ENCODE data around the gene ZSCAN29.

Gene ZSCAN29

DNA sequence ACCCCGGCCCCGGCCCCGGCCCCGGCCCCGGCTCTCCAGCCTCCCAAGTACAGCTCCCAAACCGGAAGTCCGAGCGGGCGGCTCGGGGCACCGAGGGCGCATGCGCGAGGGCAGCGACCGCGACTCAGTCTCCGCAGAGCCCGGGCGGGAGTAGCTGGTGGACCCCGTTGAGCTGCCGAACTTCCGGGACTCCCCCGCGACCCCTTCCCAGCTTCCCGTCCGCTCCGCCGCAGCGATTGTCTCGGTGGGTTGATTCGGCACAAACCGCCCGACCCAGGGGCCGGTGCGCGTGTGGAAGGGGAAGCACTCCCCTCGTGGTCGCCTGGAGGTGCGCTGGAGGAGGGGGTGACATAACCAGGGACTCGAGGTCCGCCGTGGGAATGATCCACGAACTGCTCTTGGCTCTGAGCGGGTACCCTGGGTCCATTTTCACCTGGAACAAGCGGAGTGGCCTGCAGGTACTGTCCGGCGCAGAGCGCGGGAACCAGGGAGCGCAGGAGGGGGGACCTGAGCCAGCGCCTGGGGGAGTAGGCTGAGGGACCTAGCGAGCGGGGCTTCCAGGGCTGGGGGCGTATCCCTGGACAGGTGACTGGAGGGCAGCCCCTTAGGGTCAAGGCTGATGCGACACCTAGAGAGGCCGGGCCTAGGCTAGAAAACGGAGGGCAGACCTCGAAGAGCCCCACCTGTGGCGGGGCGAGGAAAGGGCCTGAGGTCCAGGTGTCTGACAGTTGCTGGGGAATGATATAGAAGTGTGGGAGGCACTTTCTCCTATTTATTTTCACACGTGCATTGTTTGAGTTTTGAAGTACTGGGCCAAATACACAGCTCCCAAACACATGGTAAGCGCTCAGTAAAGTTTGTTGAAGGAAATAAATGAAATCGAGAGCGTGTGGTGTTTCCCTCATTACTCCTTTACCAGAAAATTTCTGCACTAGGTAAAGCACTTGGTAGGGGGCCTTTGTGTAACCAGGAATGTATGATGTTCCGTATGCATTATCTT, at the start of gene ZSCAN29, which contains the start of gene TUBGCP4:
Gene ZSCAN29 (minus strand): TSS at position 69 of the 1,000 bp plus-strand sequence. CDS start 1,130 bp downstream, outside the sequence.
Gene TUBGCP4 (plus strand): TSS at position 127 of the 1,000 bp plus-strand sequence. CDS start 254 bp downstream, at position 381.
- H3K4me1 ChIP-seq (ENCODE audit: control insufficient read depth, insufficient read depth, low read length) = peaks cover 4% of the 10 kb centered on the region

GRCh38 chr15:43420435-43420834, 49.6 kb upstream of the ZSCAN29 start:
- Histone ChIP-seq H3K36me3 (ENCODE audit: control insufficient read depth, insufficient read depth, low read length) (peaks cover 26% of the 10 kb centered on the region), H3K4me1 (ENCODE audit: control insufficient read depth, insufficient read depth, low read length) (no peaks in the 10 kb centered on the region), H3K9me3 (ENCODE audit: control insufficient read depth, insufficient read depth, low read length) (no peaks in the 10 kb centered on the region), H3K27me3 (ENCODE audit: control insufficient read depth, insufficient read depth, low read length) (no peaks in the 10 kb centered on the region), H3K9ac (ENCODE audit: low read depth, low read length) (no peak overlapping the region), H3K4me3 (ENCODE audit: low read depth, low read length) (no peak overlapping the region)

More for the DNA sequence above, at the start of gene ZSCAN29, which contains the start of gene TUBGCP4:
- Histone ChIP-seq H3K27me3 (ENCODE audit: control insufficient read depth, insufficient read depth, low read length) (no peaks in the 10 kb centered on the region), H3K4me3 (ENCODE audit: low read depth, low read length) (peak within 1 kb of the TSS; percentile 99), H3K9ac (ENCODE audit: low read depth, low read length) (peak within 1 kb of the TSS; percentile 94), H3K9me3 (ENCODE audit: control insufficient read depth, insufficient read depth, low read length) (no peaks in the 10 kb centered on the region), H3K36me3 (ENCODE audit: control insufficient read depth, insufficient read depth, low read length) (peaks cover 6% of the 10 kb centered on the region)

GRCh38 chr15:43414196-43414595, 43.4 kb upstream of the ZSCAN29 start:
- H3K36me3 ChIP-seq (ENCODE audit: control insufficient read depth, insufficient read depth, low read length) = peaks cover 35% of the 10 kb centered on the region
- no peaks in the 10 kb centered on the region for H3K9me3 ChIP-seq (ENCODE audit: control insufficient read depth, insufficient read depth, low read length)
- H3K4me1 ChIP-seq (ENCODE audit: control insufficient read depth, insufficient read depth, low read length) = no peaks in the 10 kb centered on the region
- no peak overlapping the region for H3K9ac ChIP-seq (ENCODE audit: low read depth, low read length)
- H3K4me3 ChIP-seq (ENCODE audit: low read depth, low read length) = no peak overlapping the region
- no peaks in the 10 kb centered on the region for H3K27me3 ChIP-seq (ENCODE audit: control insufficient read depth, insufficient read depth, low read length)

GRCh38 chr15:43412096-43412495, 41.3 kb upstream of the ZSCAN29 start:
- Histone ChIP-seq H3K27me3 (ENCODE audit: control insufficient read depth, insufficient read depth, low read length) (no peaks in the 10 kb centered on the region), H3K4me1 (ENCODE audit: control insufficient read depth, insufficient read depth, low read length) (no peaks in the 10 kb centered on the region), H3K4me3 (ENCODE audit: low read depth, low read length) (no peak overlapping the region), H3K36me3 (ENCODE audit: control insufficient read depth, insufficient read depth, low read length) (peaks cover 48% of the 10 kb centered on the region), H3K9ac (ENCODE audit: low read depth, low read length) (no peak overlapping the region), H3K9me3 (ENCODE audit: control insufficient read depth, insufficient read depth, low read length) (no peaks in the 10 kb centered on the region)

DNA sequence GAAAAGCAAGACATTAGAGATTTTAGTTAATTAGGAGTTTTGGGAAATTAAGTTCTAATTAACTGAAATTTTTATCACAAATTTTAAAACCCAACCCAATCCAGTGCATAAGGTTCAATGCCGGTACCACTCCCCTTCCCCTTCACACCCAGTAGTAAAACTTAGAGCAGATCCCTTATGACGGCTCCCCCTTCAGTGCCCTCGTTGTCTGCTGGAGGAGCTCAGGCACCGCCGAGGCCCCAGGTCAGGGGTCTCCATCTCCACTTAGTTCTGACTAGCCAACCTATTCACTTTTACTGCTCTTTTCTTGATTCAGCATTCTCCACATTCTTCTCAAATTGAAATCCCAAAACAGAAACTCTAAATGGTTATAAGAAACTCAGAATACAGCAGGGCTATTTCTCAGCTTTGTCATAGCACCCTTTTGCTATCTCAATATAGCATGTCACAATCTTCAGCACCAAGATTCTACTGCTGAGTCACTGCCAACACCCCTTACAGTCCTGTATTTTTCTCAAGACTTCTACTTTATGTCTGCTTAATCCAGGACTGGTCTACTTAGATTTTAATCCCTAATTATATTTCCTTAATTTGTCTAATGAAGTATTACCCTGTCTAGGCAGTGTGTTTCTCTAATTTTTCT, 39.9 kb upstream of the ZSCAN29 start:
- Histone ChIP-seq H3K27me3 (ENCODE audit: control insufficient read depth, insufficient read depth, low read length) (no peaks in the 10 kb centered on the region), H3K9ac (ENCODE audit: low read depth, low read length) (no peak overlapping the region), H3K9me3 (ENCODE audit: control insufficient read depth, insufficient read depth, low read length) (no peaks in the 10 kb centered on the region), H3K36me3 (ENCODE audit: control insufficient read depth, insufficient read depth, low read length) (peaks cover 47% of the 10 kb centered on the region), H3K4me1 (ENCODE audit: control insufficient read depth, insufficient read depth, low read length) (no peaks in the 10 kb centered on the region), H3K4me3 (ENCODE audit: low read depth, low read length) (no peak overlapping the region)

- no peaks in the 10 kb centered on the region for H3K27me3 ChIP-seq (ENCODE audit: control insufficient read depth, insufficient read depth, low read length)
- no peak overlapping the region for H3K4me3 ChIP-seq (ENCODE audit: low read depth, low read length)
- no peak overlapping the region for H3K9ac ChIP-seq (ENCODE audit: low read depth, low read length)
- H3K36me3 ChIP-seq (ENCODE audit: control insufficient read depth, insufficient read depth, low read length) = peaks cover 45% of the 10 kb centered on the region
- no peaks in the 10 kb centered on the region for H3K9me3 ChIP-seq (ENCODE audit: control insufficient read depth, insufficient read depth, low read length)
- H3K4me1 ChIP-seq (ENCODE audit: control insufficient read depth, insufficient read depth, low read length) = no peaks in the 10 kb centered on the region
Measured at GRCh38 chr15:43408789-43409188, 37.9 kb upstream of the ZSCAN29 start.

- Histone ChIP-seq H3K4me1 (ENCODE audit: control insufficient read depth, insufficient read depth, low read length) (no peaks in the 10 kb centered on the region), H3K27me3 (ENCODE audit: control insufficient read depth, insufficient read depth, low read length) (no peaks in the 10 kb centered on the region), H3K9me3 (ENCODE audit: control insufficient read depth, insufficient read depth, low read length) (no peaks in the 10 kb centered on the region), H3K9ac (ENCODE audit: low read depth, low read length) (no peak overlapping the region), H3K4me3 (ENCODE audit: low read depth, low read length) (no peak overlapping the region), H3K36me3 (ENCODE audit: control insufficient read depth, insufficient read depth, low read length) (peaks cover 34% of the 10 kb centered on the region)
Measured at GRCh38 chr15:43406808-43407207, 36.0 kb upstream of the ZSCAN29 start.

DNA sequence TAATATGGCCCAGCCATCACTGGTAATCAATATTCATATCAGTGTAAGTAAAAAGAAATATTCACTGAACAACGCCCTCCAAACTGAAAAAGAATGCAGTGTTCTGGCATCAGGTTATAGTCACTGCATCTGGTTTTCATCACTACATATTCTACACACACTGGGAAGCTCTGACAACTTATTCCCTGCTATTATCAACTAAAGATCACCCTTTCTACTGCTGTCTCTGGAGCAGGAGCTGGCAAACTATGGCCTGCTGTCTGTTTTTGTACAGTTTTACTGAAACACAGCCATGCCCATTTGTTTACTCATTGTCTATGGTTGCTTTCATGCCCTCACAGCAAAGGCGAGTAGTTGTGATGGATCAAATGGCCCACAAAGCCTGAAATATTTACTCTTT, 35.3 kb upstream of the ZSCAN29 start:
- no peak overlapping the region for H3K9ac ChIP-seq (ENCODE audit: low read depth, low read length)
- H3K4me3 ChIP-seq (ENCODE audit: low read depth, low read length) = no peak overlapping the region
- H3K4me1 ChIP-seq (ENCODE audit: control insufficient read depth, insufficient read depth, low read length) = no peaks in the 10 kb centered on the region
- H3K9me3 ChIP-seq (ENCODE audit: control insufficient read depth, insufficient read depth, low read length) = no peaks in the 10 kb centered on the region
- H3K36me3 ChIP-seq (ENCODE audit: control insufficient read depth, insufficient read depth, low read length) = peaks cover 34% of the 10 kb centered on the region
- no peaks in the 10 kb centered on the region for H3K27me3 ChIP-seq (ENCODE audit: control insufficient read depth, insufficient read depth, low read length)

GRCh38 chr15:43404130-43404529, 33.3 kb upstream of the ZSCAN29 start:
- Histone ChIP-seq H3K4me1 (ENCODE audit: control insufficient read depth, insufficient read depth, low read length) (no peaks in the 10 kb centered on the region), H3K9ac (ENCODE audit: low read depth, low read length) (no peak overlapping the region), H3K27me3 (ENCODE audit: control insufficient read depth, insufficient read depth, low read length) (no peaks in the 10 kb centered on the region), H3K4me3 (ENCODE audit: low read depth, low read length) (no peak overlapping the region), H3K9me3 (ENCODE audit: control insufficient read depth, insufficient read depth, low read length) (no peaks in the 10 kb centered on the region), H3K36me3 (ENCODE audit: control insufficient read depth, insufficient read depth, low read length) (peaks cover 33% of the 10 kb centered on the region)

DNA sequence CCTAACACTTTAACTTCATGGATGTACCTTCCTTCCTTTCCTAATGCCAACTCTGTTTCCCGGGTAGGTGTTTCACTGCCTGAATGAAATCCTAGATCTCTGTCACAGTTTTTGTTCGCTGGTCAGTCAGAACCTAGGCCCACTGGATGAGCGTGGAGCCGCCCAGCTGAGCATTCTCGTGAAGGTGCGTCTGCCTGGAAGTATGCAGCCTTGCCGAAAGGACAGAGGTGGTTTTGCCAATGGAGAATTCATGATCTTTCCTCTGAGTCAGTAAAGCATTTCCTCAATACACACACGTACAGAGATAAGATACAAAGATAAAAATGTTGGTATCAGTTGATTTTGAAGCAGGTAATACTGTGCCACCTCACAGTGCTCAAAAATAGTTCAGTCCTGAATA, 32.8 kb upstream of the ZSCAN29 start:
- Histone ChIP-seq H3K4me1 (ENCODE audit: control insufficient read depth, insufficient read depth, low read length) (no peaks in the 10 kb centered on the region), H3K36me3 (ENCODE audit: control insufficient read depth, insufficient read depth, low read length) (peaks cover 29% of the 10 kb centered on the region), H3K9me3 (ENCODE audit: control insufficient read depth, insufficient read depth, low read length) (no peaks in the 10 kb centered on the region), H3K9ac (ENCODE audit: low read depth, low read length) (no peak overlapping the region), H3K27me3 (ENCODE audit: control insufficient read depth, insufficient read depth, low read length) (no peaks in the 10 kb centered on the region), H3K4me3 (ENCODE audit: low read depth, low read length) (no peak overlapping the region)

DNA sequence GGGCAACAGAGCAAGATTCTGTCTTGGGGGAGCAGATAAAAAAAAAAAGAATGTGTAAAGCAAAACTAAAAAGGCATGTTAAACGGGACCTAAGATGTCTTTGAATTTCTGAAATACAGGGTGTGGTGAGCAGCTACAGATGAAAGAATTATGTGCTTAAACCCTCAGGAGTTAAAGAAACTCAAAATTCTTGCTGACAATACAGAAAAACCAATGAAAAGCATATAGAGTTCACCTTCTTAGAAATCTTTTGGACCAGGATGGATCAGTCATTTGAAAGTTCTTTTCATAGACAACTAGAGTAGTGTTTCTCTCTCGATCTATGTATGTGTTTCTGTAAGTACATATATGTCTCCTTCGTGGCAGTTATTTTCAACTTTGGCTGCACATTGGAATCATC, 31.4 kb upstream of the ZSCAN29 start:
- Histone ChIP-seq H3K27me3 (ENCODE audit: control insufficient read depth, insufficient read depth, low read length) (no peaks in the 10 kb centered on the region), H3K36me3 (ENCODE audit: control insufficient read depth, insufficient read depth, low read length) (peaks cover 22% of the 10 kb centered on the region), H3K9ac (ENCODE audit: low read depth, low read length) (no peak overlapping the region), H3K9me3 (ENCODE audit: control insufficient read depth, insufficient read depth, low read length) (no peaks in the 10 kb centered on the region), H3K4me3 (ENCODE audit: low read depth, low read length) (no peak overlapping the region), H3K4me1 (ENCODE audit: control insufficient read depth, insufficient read depth, low read length) (no peaks in the 10 kb centered on the region)

Data from iPS-15b (cell line).